HepG2 (cell line): ENCODE measurements around the gene CBFA2T2. TPM values are rescaled to one million over a fixed set of nuclear protein-coding genes. Genes with fewer than 3 reads are reported as not detected.

Experiments used
- FOXK1 ChIP-seq: sonication (generic); formaldehyde crosslinking; IDR thresholded peaks from 2 replicates; pipeline ENCODE4 v1.4.0; 2020; ENCODE audit warnings: low read depth, missing genetic modification reagents, borderline replicate concordance
- HDAC2 ChIP-seq: sonication (generic); formaldehyde crosslinking; IDR thresholded peaks from 2 replicates; pipeline ENCODE4 v1.4.0; 2020; ENCODE audit warnings: missing genetic modification reagents
- IRF2 ChIP-seq: IDR thresholded peaks from 2 replicates; pipeline ENCODE4 v1.6.1; 2018; ENCODE audit warnings: missing genetic modification reagents, missing compliant biosample characterization
- KLF11 ChIP-seq: IDR thresholded peaks from 2 replicates; pipeline ENCODE4 v1.6.1; 2016; ENCODE audit warnings: missing compliant biosample characterization
- NFYB ChIP-seq: sonication (generic); formaldehyde crosslinking; IDR thresholded peaks from 2 replicates; pipeline ENCODE4 v1.4.0; 2020; ENCODE audit warnings: missing genetic modification reagents
- PRMT3 ChIP-seq: sonication (generic); formaldehyde crosslinking; IDR thresholded peaks from 2 replicates; pipeline ENCODE4 v1.8.1; 2022; ENCODE audit warnings: low read depth, mild to moderate bottlenecking, moderate library complexity, missing genetic modification reagents, borderline replicate concordance
- SALL2 ChIP-seq: sonication (generic); formaldehyde crosslinking; IDR thresholded peaks from 2 replicates; pipeline ENCODE4 v1.8.1; 2023; ENCODE audit warnings: mild to moderate bottlenecking, missing genetic modification reagents, inconsistent platforms
- ZNF232 ChIP-seq: sonication (generic); formaldehyde crosslinking; IDR thresholded peaks from 2 replicates; pipeline ENCODE4 v1.4.0; 2020; ENCODE audit warnings: missing genetic modification reagents, borderline replicate concordance
- ZNF556 ChIP-seq: sonication (generic); formaldehyde crosslinking; IDR thresholded peaks from 2 replicates; pipeline ENCODE4 v1.4.0; 2020; ENCODE audit warnings: mild to moderate bottlenecking, missing genetic modification reagents, borderline replicate concordance
- ZNF629 ChIP-seq: sonication (generic); formaldehyde crosslinking; conservative IDR thresholded peaks from 2 replicates; pipeline ENCODE4 v1.5.0; 2020; ENCODE audit warnings: missing genetic modification reagents
- polyA plus RNA-seq, 8 experiments: library from polyadenylated mRNA; depleted of rRNA in 3 of 8; stranded (reverse) in 7 of 8; unstranded in 1 of 8; fragments of >200 nt; fragmentation: Illumina TruSeq in 4 of 8; extraction: Trizol in 4 of 8; gene quantifications; 2 replicates each; pipeline versions ENCODE4 v1.2.1 to v1.2.3, GENCODE V29; 2011 to 2016; ENCODE audit warnings: low read depth in 4 of 8, missing spikeins in 1 of 8, mixed read lengths in 1 of 8; ENCODE audit not compliant: insufficient read depth in 1 of 8
- total RNA-seq, 5 experiments: library from RNA; depleted of rRNA; stranded (reverse); fragments of >200 nt; fragmentation: Illumina TruSeq; extraction: Trizol; gene quantifications; 2 replicates each; pipeline ENCODE4 v1.2.3, GENCODE V29; 2016; ENCODE audit warnings: low read depth in 1 of 5
- TF ChIP-seq, protein P1 (sequence below): sonication (generic); formaldehyde crosslinking; IDR thresholded peaks from 2 replicates; pipeline ENCODE4 v1.5.0; 2020; ENCODE audit warnings: mild to moderate bottlenecking, missing genetic modification reagents, borderline replicate concordance
- TF ChIP-seq, protein P2 (sequence below): sonication (generic); formaldehyde crosslinking; IDR thresholded peaks from one replicate; pipeline ENCODE4 v1.5.1; 2020; ENCODE audit warnings: mild to moderate bottlenecking, missing genetic modification reagents; ENCODE audit errors: not compliant biosample characterization
- TF ChIP-seq, protein P3 (sequence below): sonication (generic); formaldehyde crosslinking; IDR thresholded peaks from 2 replicates; pipeline ENCODE4 v1.8.0; 2022; ENCODE audit warnings: missing genetic modification reagents, mild to moderate bottlenecking, inconsistent platforms, borderline replicate concordance

Gene CBFA2T2
- total and polyA plus RNA-seq, 2 of the 13 experiments (the other 11 are each of a cell fraction or from before 2014, with no cell fraction given), result 6.3 to 21.2 TPM

DNA sequence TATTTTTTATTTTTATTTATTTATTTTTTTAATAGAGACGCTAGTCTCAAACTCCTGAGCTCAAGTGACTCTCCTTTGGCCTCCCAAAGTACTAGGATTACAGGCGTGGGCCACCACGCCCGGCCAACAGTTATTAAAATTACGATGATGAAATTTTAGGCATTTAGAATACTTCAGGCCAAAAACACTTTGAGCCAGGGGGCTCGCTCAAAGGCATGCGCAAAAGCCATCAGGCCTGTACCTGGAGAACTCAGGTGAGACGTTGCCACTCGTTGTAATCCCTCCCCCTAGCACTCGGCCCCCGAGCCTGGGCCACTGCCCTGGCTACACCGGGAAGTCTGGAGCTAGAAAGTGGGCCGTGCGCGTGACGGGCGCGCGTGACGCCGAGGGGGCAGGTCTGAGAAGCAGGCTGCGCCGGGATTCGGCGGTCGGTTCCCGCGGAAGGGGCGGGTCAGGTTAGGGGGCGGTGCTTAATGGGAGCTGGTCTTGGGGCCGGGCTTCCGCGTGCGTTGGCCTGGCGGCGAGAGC lies 337 bp upstream of the CBFA2T2 start (continued):
- TF ChIP-seq, protein P1, sequence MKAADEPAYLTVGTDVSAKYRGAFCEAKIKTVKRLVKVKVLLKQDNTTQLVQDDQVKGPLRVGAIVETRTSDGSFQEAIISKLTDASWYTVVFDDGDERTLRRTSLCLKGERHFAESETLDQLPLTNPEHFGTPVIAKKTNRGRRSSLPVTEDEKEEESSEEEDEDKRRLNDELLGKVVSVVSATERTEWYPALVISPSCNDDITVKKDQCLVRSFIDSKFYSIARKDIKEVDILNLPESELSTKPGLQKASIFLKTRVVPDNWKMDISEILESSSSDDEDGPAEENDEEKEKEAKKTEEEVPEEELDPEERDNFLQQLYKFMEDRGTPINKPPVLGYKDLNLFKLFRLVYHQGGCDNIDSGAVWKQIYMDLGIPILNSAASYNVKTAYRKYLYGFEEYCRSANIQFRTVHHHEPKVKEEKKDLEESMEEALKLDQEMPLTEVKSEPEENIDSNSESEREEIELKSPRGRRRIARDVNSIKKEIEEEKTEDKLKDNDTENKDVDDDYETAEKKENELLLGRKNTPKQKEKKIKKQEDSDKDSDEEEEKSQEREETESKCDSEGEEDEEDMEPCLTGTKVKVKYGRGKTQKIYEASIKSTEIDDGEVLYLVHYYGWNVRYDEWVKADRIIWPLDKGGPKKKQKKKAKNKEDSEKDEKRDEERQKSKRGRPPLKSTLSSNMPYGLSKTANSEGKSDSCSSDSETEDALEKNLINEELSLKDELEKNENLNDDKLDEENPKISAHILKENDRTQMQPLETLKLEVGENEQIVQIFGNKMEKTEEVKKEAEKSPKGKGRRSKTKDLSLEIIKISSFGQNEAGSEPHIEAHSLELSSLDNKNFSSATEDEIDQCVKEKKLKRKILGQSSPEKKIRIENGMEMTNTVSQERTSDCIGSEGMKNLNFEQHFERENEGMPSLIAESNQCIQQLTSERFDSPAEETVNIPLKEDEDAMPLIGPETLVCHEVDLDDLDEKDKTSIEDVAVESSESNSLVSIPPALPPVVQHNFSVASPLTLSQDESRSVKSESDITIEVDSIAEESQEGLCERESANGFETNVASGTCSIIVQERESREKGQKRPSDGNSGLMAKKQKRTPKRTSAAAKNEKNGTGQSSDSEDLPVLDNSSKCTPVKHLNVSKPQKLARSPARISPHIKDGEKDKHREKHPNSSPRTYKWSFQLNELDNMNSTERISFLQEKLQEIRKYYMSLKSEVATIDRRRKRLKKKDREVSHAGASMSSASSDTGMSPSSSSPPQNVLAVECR (CRISPR knock-in tag), result peak; percentile 79
- peak; percentile 71 for TF ChIP-seq ZNF232 (CRISPR knock-in tag)
- TF ChIP-seq NFYB, result peak; percentile 80
- TF ChIP-seq ZNF629 (CRISPR knock-in tag), result 0 out of 2 replicates have a peak, but pooled peaks have one; percentile 14
- TF ChIP-seq SALL2, result peak; percentile 44; the same call in 1 of the 2 replicates
- TF ChIP-seq KLF11, result peak; percentile 93
- peak; percentile 91; the same call in 1 of the 2 replicates for TF ChIP-seq ZNF556 (CRISPR knock-in tag)
- TF ChIP-seq FOXK1 (CRISPR knock-in tag), result peak; percentile 76; the same call in 1 of the 2 replicates
- TF ChIP-seq, protein P2, sequence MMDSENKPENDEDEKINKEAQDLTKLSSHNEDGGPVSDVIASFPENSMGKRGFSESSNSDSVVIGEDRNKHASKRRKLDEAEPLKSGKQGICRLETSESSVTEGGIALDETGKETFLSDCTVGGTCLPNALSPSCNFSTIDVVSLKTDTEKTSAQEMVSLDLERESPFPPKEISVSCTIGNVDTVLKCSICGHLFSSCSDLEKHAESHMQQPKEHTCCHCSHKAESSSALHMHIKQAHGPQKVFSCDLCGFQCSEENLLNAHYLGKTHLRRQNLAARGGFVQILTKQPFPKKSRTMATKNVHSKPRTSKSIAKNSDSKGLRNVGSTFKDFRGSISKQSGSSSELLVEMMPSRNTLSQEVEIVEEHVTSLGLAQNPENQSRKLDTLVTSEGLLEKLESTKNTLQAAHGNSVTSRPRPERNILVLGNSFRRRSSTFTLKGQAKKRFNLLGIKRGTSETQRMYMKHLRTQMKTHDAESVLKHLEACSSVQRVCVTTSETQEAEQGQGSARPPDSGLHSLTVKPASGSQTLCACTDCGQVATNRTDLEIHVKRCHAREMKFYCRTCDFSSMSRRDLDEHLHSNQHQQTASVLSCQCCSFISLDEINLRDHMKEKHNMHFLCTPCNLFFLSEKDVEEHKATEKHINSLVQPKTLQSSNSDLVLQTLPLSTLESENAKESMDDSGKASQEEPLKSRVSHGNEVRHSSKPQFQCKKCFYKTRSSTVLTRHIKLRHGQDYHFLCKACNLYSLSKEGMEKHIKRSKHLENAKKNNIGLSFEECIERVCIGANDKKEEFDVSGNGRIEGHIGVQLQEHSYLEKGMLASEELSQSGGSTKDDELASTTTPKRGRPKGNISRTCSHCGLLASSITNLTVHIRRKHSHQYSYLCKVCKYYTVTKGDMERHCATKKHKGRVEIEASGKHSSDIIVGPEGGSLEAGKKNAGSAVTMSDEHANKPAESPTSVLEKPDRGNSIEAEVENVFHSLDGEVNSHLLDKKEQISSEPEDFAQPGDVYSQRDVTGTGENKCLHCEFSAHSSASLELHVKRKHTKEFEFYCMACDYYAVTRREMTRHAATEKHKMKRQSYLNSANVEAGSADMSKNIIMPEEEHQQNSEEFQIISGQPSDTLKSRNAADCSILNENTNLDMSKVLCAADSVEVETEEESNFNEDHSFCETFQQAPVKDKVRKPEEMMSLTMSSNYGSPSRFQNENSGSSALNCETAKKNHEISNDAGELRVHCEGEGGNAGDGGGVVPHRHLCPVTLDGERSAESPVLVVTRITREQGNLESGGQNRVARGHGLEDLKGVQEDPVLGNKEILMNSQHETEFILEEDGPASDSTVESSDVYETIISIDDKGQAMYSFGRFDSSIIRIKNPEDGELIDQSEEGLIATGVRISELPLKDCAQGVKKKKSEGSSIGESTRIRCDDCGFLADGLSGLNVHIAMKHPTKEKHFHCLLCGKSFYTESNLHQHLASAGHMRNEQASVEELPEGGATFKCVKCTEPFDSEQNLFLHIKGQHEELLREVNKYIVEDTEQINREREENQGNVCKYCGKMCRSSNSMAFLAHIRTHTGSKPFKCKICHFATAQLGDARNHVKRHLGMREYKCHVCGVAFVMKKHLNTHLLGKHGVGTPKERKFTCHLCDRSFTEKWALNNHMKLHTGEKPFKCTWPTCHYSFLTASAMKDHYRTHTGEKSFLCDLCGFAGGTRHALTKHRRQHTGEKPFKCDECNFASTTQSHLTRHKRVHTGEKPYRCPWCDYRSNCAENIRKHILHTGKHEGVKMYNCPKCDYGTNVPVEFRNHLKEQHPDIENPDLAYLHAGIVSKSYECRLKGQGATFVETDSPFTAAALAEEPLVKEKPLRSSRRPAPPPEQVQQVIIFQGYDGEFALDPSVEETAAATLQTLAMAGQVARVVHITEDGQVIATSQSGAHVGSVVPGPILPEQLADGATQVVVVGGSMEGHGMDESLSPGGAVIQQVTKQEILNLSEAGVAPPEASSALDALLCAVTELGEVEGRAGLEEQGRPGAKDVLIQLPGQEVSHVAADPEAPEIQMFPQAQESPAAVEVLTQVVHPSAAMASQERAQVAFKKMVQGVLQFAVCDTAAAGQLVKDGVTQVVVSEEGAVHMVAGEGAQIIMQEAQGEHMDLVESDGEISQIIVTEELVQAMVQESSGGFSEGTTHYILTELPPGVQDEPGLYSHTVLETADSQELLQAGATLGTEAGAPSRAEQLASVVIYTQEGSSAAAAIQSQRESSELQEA (CRISPR knock-in tag), result no peak
- peak; percentile 91 for TF ChIP-seq PRMT3 (CRISPR knock-in tag)
- TF ChIP-seq IRF2 (CRISPR knock-in tag), result peak; percentile 91
- TF ChIP-seq, protein P3, sequence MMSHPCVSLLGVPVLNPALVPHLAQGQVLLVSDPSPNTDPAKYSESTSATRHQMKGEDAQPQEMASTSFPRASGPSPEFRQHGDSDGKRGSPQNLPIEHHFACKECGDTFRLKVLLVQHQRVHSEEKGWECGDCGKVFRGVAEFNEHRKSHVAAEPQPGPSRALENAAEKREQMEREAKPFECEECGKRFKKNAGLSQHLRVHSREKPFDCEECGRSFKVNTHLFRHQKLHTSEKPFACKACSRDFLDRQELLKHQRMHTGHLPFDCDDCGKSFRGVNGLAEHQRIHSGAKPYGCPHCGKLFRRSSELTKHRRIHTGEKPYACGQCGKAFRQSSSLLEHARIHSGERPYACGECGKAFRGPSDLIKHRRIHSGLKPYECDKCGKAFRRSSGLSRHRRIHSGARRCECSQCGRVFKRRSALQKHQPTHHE (CRISPR knock-in tag), result no peak
- TF ChIP-seq HDAC2 (CRISPR knock-in tag), result peak; percentile 96
